ENCODE data around the gene SLC9A3.

SLC9A3 gene

GRCh38 chr5:531749-532315, 7.6 kb upstream of the SLC9A3 start:
- ATAC-seq: no peak
- TF ChIP-seq OSR1 (CRISPR knock-in tag; IDR thresholded peaks at IDR 0.05): no peak
- no peak for TF ChIP-seq GLIS3 (CRISPR knock-in tag; IDR thresholded peaks at IDR 0.05)
- TF ChIP-seq ZNF70 (CRISPR knock-in tag; IDR thresholded peaks at IDR 0.05): no peak
- no peak for TF ChIP-seq TCF4 (CRISPR knock-in tag; IDR thresholded peaks at IDR 0.05; ENCODE audit: borderline replicate concordance)
- no peak for TF ChIP-seq ESRRG (CRISPR knock-in tag; IDR thresholded peaks at IDR 0.05)
- TF ChIP-seq PPARA (CRISPR knock-in tag; IDR thresholded peaks at IDR 0.05; ENCODE audit: borderline replicate concordance): no peak
- TF ChIP-seq BACH2 (CRISPR knock-in tag; IDR thresholded peaks at IDR 0.05; ENCODE audit: borderline replicate concordance): no peak
- no peak for TF ChIP-seq RARB (CRISPR knock-in tag; IDR thresholded peaks at IDR 0.05)

- TF ChIP-seq RARB (CRISPR knock-in tag; IDR thresholded peaks at IDR 0.05): no peak
- no peak for TF ChIP-seq ZNF565 (CRISPR knock-in tag; conservative IDR thresholded peaks at IDR 0.05; ENCODE audit: low read depth)
- no peak for TF ChIP-seq ESRRG (CRISPR knock-in tag; IDR thresholded peaks at IDR 0.05)
- TF ChIP-seq POU6F1 (CRISPR knock-in tag; IDR thresholded peaks at IDR 0.05; ENCODE audit: borderline replicate concordance, low read depth): no peak
- TF ChIP-seq BACH2 (CRISPR knock-in tag; IDR thresholded peaks at IDR 0.05; ENCODE audit: borderline replicate concordance): no peak
- no peak for TF ChIP-seq ZC3H10 (CRISPR knock-in tag; IDR thresholded peaks at IDR 0.05)
- TF ChIP-seq SNAI2 (CRISPR knock-in tag; IDR thresholded peaks at IDR 0.05): no peak
- no peak for TF ChIP-seq PPARA (CRISPR knock-in tag; IDR thresholded peaks at IDR 0.05; ENCODE audit: borderline replicate concordance)
- no peak for TF ChIP-seq ZNF70 (CRISPR knock-in tag; IDR thresholded peaks at IDR 0.05)
- TF ChIP-seq ZFP30 (CRISPR knock-in tag; IDR thresholded peaks at IDR 0.05): no peak
- no peak for TF ChIP-seq TOX (CRISPR knock-in tag; IDR thresholded peaks at IDR 0.05; ENCODE audit: borderline replicate concordance)
- no peak for TF ChIP-seq PATZ1 (CRISPR knock-in tag; IDR thresholded peaks at IDR 0.05; ENCODE audit: borderline replicate concordance)
- no peak for TF ChIP-seq CREB5 (CRISPR knock-in tag; IDR thresholded peaks at IDR 0.05; ENCODE audit: low read depth)
- TF ChIP-seq ZNF8 (CRISPR knock-in tag; IDR thresholded peaks at IDR 0.05): no peak
- TF ChIP-seq ZFP3 (CRISPR knock-in tag; IDR thresholded peaks at IDR 0.05): no peak
- TF ChIP-seq GLIS3 (CRISPR knock-in tag; IDR thresholded peaks at IDR 0.05): no peak
- TF ChIP-seq ISL1 (CRISPR knock-in tag; IDR thresholded peaks at IDR 0.05): no peak
- no peak for ATAC-seq
Measured at GRCh38 chr5:531101-531748, 7.0 kb upstream of the SLC9A3 start.

GRCh38 chr5:530001-530955, 6.0 kb upstream of the SLC9A3 start:
- no peak for ATAC-seq
- no peak for TF ChIP-seq ZFP3 (CRISPR knock-in tag; IDR thresholded peaks at IDR 0.05)
- no peak for TF ChIP-seq OSR1 (CRISPR knock-in tag; IDR thresholded peaks at IDR 0.05)
- TF ChIP-seq CREB5 (CRISPR knock-in tag; IDR thresholded peaks at IDR 0.05; ENCODE audit: low read depth): no peak
- TF ChIP-seq ZNF70 (CRISPR knock-in tag; IDR thresholded peaks at IDR 0.05): no peak

All from SK-N-SH treated with all-trans-retinoic acid at 6 μM for 48 hours (cell line).